ENCODE data around the gene PIGA.
"Not testable (repeated sequence)": the region's sequence is repeated elsewhere in the genome, so short reads cannot be mapped to it uniquely, and the experiment has no call there.

PIGA gene

DNA sequence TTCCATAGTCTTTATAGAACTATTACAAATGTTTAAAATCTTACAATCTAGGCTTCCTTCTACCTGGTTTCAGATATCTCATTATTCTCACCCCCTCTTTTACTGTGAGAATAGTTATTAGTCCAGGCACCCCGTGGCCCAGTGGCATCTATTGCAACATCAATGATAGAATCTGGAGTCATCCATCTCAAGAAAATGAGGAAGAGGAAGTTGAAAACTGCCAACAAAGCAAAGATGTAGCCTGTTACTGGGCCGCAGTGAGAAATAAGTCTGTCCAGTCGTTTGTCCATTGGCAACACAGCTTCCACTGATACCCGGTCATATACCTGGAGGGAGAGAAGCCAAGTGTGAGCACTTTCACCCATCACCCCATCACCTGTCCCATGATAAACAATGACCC is 13.9 kb downstream of the PIGA start:
- no peak for DNase-seq (ENCODE audit: low read depth in 4 of 4, low spot score in 1 of 4)

DNA sequence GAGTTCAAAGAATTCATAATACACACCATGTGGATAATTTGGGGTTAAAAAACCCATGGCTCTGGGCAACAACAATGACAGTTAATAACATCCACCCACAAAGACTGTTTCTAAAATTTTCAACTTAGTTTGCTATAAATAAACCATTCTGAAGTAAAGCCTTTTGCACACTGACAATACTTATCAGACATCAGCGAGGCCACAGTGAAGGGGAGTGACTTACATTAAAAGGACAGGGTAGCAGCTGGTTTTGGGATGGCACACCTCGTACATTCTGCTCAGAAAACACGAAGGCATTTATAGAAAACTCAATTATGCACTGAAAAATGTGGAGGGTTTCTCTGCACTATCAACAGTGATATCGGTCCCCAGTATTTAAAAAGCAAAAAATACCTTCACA is 15.0 kb downstream of the PIGA start:
- no peak for DNase-seq (ENCODE audit: low read depth in 4 of 4, low spot score in 1 of 4)

DNA sequence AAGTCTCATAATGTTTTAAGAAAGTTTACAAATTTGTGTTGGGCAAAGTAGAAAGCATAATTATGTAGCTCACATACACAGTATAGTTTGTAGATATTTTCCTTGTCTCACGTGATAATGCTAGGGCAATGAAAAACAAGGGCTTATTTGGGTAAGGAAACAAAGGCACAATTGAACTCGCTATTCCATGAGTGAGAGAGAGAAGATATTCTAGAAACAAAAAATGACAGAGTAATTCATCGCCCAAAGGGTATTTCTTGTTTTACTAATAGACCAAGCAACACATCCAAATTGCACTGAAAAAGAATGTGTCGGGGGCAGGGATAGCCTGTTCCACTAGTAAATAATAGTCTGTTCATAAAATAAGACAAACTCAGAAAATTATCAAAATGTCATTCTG is 16.2 kb downstream of the PIGA start:
- no peak for DNase-seq (ENCODE audit: low read depth in 4 of 4, low spot score in 1 of 4)

DNA sequence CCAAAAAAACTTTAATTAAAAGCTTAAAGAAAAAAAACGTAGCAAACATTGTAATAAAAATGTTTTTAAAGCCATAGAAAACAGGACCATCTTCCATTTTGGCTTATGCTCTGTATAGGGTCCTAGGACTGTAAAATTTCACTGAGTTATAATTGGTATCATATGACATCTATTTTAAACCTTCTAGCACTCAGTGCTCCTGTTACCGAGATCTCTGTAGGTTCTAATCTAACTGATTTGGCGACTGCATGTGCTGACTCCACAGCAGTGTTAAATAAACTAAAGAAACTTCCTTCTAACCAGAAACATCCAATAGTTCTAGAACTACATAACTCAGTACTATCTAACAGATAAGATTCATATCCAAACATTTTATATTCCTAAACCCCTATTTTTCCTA is 19.8 kb downstream of the PIGA start, which contains the start of gene ASB11:
TSS of gene ASB11 (minus strand) at position 132 of the 400 bp plus-strand sequence. CDS start at position 97, 35 bp downstream.
- no peak for DNase-seq (ENCODE audit: low read depth in 4 of 4, low spot score in 1 of 4)

DNA sequence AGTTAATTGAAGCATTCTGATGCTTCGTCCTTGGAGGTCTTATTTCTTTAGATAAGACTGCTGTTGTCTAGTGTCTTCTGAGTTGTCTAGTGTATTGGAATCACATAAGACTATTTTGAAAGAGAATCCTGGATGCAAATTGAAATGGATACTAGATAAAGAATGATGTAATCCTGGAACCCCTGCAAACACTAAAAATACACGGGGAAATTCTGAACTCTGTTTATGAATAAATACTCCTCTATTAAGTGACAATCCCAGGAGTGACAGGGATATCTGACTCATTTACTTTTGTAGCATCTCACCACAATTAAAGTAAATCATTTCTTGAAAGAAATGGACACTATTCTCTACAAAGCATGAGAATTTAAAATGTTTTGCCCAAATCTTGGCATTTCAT is 20.9 kb downstream of the PIGA start:
- DNase-seq (ENCODE audit: low read depth in 4 of 4, low spot score in 1 of 4) = no peak

DNA sequence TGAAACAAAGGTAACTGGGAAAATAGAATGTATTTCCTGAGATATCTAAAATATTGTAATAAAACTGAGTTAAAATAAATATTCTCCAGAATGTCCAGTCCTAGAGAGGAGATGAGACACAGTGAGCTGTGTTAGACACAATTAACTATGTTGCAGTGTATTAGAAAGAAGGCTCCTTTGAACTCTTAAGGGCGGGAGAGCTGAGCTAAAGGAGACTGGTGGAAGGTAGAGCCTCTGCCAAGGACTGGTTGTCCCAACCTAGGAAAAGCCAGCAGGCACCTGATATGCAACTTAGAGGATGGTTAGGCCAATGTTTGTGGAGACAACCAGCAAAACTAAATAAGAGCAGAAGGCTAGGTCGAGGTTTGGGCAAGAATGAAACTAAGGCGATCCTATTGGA is 24.2 kb downstream of the PIGA start:
- no peak for DNase-seq (ENCODE audit: low read depth in 4 of 4, low spot score in 1 of 4)

DNA sequence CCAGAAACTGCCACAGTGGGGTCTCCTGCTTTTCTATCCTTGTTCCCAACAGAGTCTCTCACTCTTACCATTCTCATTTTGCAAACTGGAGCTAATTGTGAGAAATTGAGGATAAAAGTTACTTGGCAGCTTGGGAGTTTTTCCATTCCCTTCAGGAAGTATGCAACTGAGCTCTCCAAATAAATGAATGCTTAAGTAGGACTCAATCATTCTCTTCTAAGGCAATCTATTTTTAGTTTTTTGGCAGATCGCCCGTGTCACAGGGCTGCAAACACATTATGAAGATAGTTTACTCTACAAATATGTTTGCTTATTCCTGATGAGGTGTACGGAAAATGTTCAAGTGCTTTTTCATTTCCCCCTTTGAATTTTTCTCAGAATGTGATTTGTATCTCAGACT is 25.2 kb downstream of the PIGA start:
- DNase-seq (ENCODE audit: low read depth in 4 of 4, low spot score in 1 of 4) = no peak

DNA sequence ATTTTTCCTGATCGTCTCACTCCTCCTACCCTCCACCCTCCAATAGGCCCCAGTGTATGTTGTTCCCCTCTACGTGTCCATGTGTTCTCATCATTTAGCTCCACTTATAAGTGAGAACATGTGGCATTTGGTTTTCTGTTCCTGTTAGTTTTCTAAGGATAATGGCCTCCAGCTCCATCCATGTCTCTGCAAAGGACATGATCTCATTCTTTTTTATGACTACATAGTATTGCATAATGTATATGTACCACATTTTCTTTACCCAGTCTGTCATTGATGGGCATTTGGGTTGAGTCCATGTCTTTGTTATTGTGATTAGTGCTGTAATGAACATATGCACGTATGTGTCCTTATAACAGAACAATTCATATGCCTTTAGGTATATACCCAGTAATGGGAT is 29.4 kb downstream of the PIGA start:
- not testable (repeated sequence) for DNase-seq (ENCODE audit: low read depth in 4 of 4, low spot score in 1 of 4)

DNA sequence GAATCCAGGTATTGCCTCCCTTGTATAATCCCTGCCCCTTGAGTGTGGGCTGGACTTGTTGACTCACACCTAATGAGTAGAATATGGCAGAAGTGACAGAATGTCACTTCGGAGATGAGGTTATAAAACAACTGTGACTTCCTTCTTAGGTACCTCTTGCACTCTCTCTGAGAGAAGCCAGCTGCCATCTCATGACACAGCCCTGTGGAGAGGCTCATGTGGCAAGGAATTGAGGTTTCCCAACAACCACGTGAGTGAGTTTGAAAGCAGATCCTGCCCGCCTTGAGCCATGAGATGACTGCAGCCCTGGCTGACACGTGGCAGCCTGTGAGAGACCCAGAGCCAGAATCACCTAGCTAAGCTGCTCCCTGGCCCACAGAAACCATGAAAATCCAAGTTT is 33.4 kb downstream of the PIGA start:
- DNase-seq (ENCODE audit: low read depth in 4 of 4, low spot score in 1 of 4) = peak in 1 of 4 experiments; percentile 0

DNA sequence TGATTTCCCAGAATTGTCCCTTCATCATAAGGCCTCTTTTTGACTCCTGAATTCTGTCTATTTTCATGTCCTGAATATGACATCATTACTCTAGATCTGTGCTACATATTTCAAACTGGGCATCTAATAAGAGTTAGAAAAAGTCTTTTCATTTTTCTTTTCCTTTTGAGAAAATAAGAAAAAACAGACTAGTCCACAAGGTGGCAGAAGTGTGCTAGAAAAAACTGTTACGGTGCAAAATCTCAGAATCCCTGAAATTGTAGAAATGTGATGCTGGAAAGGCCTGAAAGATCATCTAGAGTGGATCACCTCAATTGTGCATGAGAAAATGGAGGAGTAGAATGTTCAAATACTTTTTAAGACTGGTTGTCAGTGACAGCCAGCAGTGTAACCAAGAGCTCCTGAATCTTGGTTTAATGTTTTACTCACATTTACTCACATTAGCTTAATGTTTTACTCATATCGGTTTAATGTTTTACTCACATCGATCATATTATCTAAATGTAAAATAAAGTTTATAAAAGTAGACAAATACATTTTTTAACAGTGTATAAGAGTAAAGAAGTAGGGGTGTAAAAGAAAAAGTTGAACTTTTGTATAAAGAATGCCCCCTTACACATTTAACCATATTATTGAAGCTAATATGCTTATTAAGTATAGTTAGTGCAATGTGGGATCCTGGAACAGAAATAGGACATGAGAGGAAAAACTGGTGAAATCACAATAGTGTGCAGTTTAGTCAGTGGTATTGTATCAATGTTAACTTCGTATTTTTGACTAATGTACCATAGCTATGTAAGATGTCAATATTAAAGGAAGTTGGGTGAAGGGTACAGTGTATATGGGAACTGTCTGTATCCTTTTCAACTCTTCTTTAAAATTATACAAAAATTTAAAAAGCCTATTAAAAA is 35.1 kb downstream of the PIGA start:
- DNase-seq (ENCODE audit: low read depth in 4 of 4, low spot score in 1 of 4) = no peak

DNA sequence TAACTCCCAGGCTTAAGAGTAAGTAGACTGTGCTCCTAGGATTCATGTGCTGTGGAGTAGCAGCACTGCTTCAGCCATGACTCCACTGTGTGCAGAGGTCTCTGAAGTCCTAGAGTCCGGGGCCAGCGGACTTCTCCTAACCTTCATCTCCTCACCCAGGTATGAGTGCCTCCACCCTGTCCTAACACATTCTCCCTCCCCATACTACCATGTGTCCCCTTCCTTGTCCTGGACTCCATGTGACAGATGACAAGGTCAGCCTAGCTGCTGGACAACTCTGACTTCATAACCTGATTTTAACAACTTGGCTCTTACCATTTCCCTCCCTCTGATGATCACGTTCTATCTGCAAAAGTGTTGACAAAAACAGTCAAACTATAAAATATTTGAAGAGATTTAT is 36.5 kb downstream of the PIGA start:
- DNase-seq (ENCODE audit: low read depth in 4 of 4, low spot score in 1 of 4) = no peak

DNA sequence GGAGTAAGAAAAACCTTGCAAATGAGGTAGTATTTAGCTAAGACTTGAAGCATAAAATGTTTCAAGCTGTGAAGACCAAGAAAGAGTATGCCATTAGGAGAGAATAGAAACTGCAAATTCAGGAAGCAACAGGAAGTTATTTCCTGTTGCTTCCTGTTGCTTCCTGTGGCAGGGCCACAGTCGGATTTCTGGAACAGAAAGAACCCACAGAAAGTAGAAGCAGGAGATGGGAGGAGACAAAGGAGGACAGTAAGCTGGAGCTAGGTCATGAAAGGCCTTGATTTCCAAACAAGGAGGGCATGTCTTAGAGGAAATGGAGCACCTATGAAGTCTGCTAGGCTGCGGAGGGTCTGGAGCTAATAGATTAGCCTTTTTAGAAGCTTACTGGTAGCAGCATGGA is 37.1 kb downstream of the PIGA start:
- DNase-seq (ENCODE audit: low read depth in 4 of 4, low spot score in 1 of 4) = no peak

DNA sequence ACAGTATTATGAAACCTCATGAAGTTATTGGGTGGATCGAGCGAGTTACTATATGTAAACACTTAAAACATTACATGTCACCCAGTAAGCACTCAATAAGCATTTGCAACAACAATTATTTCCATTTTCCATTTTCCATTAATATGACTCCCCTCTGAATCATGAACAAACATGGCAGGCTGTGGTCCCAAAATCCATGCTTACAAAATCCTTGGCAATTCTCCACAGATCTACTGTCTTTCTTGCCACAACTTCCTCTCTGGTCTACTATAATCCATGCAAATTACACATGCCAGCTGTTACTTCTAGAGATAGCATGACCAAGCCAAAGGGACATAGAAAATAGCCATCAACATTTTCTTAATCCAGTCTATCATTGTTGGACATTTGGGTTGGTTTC is 41.9 kb downstream of the PIGA start:
- DNase-seq (ENCODE audit: low read depth in 4 of 4, low spot score in 1 of 4) = no peak

DNA sequence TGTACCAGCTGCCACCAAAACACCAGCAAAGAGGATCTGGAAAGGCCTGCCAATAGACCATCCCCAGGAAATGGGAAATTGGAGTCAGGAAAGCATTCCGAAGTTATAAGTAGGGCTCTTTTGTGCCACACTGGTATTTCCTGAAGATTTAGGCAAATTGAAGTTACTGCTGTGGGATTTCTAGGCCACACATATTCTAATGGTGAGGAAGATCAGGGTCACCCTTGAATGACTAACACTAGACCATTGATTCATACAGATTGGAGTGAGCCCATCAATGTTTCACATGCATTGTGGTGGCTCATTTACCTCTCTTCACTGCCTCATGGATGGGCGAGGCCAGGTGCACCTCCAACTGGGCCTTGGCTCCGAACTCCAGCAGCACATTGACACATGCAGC is 42.5 kb downstream of the PIGA start:
- DNase-seq (ENCODE audit: low read depth in 4 of 4, low spot score in 1 of 4) = no peak

DNA sequence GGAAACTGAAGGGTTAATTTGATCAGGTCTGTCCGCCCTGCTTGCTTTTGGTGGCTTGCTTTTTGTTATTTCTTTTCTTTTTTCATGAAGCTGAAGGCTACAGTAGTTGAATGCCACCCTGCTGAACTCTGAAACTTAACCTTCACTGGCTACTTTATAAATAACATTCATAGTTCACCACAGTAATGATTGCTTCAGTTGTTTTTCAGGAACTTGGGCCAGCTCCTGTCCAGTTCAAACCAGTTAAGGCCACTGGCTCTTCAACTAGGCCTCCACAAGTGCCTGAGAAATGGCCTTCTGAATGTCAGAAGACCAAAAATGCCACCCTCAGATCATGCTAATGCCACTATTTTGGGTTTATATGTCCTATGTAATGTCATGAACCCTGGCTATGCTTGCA is 57.7 kb downstream of the PIGA start:
- DNase-seq (ENCODE audit: low read depth in 4 of 4, low spot score in 1 of 4) = no peak

DNA sequence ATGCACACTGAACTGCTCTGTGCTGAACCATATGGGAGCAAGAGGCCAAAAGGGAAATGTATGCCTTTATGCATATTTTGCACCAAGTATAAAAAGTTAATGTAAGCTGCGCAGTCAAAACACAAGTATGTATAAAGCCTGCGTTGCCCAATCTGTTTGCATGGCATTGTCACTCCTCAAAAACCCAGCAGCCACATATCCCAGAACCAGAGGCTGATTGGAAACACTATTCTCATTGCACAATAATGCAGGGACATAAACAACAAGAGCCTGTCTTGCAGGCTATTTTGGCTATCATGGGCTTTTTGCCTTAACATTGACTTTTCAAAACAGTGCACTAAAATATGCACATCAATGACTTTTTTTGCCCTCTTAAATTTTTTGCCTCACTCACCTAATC is 60.4 kb downstream of the PIGA start:
- no peak for DNase-seq (ENCODE audit: low read depth in 4 of 4, low spot score in 1 of 4)

DNA sequence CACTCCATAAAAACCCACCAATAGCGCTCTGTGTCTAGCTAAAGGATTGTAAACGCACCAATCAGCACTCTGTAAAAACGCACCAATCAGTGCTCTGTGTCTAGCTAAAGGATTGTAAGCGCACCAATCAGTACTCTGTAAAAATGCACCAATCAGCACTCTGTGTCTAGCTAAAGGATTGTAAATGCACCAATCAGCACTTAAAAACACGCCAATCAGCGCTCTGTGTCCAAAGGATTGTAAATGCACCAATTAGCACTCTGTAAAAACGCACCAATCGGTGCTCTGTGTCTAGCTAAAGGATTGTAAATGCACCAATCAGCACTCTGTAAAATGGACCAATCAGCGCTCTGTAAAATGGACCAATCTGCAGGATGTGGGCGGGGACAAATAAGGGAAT is 62.0 kb downstream of the PIGA start:
- DNase-seq (ENCODE audit: low read depth in 4 of 4, low spot score in 1 of 4) = not testable (repeated sequence)

DNA sequence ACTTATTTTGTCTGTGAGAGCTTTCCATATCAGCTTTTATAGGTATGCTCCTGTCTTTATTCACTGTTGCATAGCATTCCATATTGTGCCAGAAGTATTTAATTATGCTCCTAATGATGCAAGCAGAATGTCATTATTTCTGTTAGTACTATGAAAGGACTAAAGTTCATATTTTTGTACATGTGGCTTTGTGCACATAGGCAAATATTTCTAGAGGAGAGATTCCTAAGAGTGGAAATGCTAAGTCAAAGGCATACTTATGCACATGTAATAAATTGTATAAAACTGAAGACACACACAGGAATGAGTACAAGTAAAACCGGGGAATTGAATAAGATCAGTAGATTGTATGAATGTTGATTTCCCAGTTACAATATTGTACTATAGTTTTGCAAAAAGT is 63.6 kb downstream of the PIGA start:
- no peak for DNase-seq (ENCODE audit: low read depth in 4 of 4, low spot score in 1 of 4)

DNA sequence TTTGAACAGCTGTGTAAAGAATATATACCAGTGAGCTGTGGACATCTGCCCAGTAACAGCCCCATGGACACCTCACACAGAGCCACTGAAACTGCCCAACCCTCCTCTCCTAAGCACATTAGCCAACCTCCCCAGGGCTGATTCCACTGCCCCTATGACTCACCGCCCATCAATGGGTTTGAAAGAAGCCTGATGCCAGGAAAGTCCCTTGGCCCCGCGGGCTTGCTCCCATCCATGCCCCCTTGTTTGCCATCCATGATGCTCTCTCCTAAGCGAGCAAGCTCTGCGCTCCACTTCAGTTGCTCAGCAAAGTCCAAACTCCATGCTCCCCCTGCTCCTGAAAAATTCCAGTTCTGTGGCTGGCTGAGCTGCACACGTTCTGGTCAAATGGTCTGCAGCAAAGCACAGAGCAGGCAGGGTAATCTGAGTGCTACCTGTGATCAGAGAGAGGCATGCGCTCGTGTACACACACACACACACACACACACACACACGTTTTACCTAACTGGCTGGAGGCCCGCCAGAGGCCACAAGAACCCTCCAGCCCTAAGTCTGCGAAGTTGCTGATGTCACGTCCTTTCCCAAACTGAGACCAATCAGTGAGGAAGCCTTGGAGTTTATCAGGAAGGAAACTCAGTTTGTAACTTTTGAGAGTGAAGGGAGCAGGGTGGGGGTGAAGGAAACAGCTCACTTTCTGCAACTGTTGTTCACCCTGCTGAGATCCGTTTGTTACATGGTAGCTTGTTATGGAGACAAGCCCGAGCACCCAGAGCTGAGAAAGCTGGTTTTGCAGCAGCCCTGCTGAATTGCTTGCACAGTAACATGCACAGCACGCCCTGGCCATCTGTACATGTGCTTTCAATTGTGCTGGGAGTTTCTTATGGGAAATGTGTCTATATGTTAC is 65.5 kb downstream of the PIGA start, which contains the start of gene ASB9:
TSS of gene ASB9 (minus strand) at position 466 of the 904 bp plus-strand sequence. CDS start at position 257, 209 bp downstream.
- DNase-seq (ENCODE audit: low read depth in 4 of 4, low spot score in 1 of 4) = no peak
